ENCODE measurements around the gene SLC35D2.

Gene SLC35D2

GRCh38 chr9:96294159-96294545, 89.4 kb downstream of the SLC35D2 start:
- Histone ChIP-seq H3K4me2 (ENCODE audit: low read depth, low read length, poor library complexity, severe bottlenecking) (no peak overlapping the region), H3K79me2 (ENCODE audit: insufficient read depth, low read length) (no peaks in the 10 kb centered on the region), H3K9me3 (ENCODE audit: insufficient read depth, low read length) (no peaks in the 10 kb centered on the region), H3F3A (ENCODE audit: insufficient read depth) (no peaks in the 10 kb centered on the region), H2AFZ (ENCODE audit: low read depth, low read length, severe bottlenecking) (no peak overlapping the region), H3K36me3 (ENCODE audit: low read length) (no peaks in the 10 kb centered on the region), H3K9ac (ENCODE audit: low read length) (no peak overlapping the region), H3K9me2 (replicated peaks; ENCODE audit: insufficient read depth, low read length) (no peaks in the 10 kb centered on the region), H3K27ac (ENCODE audit: low read depth, low read length) (no peak overlapping the region), H3K4me3 (ENCODE audit: insufficient read depth, low read length, poor library complexity, severe bottlenecking) (no peak overlapping the region), H3K27me3 (ENCODE audit: low read length) (no peaks in the 10 kb centered on the region), H4K20me1 (ENCODE audit: low read depth, low read length) (no peaks in the 10 kb centered on the region)
- TF ChIP-seq CTCF (IDR thresholded peaks at IDR 0.05; ENCODE audit: insufficient read depth, low read length, poor library complexity, severe bottlenecking) = no peak
- TF ChIP-seq EZH2phosphoT487 (conservative IDR thresholded peaks at IDR 0.05; ENCODE audit: low read length) = no peak

GRCh38 chr9:96293498-96294158, 89.9 kb downstream of the SLC35D2 start:
- Histone ChIP-seq H3K27me3 (ENCODE audit: low read length) (no peaks in the 10 kb centered on the region), H3K36me3 (ENCODE audit: low read length) (no peaks in the 10 kb centered on the region), H4K20me1 (ENCODE audit: low read depth, low read length) (no peaks in the 10 kb centered on the region), H3K4me2 (ENCODE audit: low read depth, low read length, poor library complexity, severe bottlenecking) (no peak overlapping the region), H3K9me3 (ENCODE audit: insufficient read depth, low read length) (no peaks in the 10 kb centered on the region), H3K9ac (ENCODE audit: low read length) (no peak overlapping the region), H3K4me3 (ENCODE audit: insufficient read depth, low read length, poor library complexity, severe bottlenecking) (no peak overlapping the region), H3K9me2 (replicated peaks; ENCODE audit: insufficient read depth, low read length) (no peaks in the 10 kb centered on the region), H2AFZ (ENCODE audit: low read depth, low read length, severe bottlenecking) (no peak overlapping the region), H3K79me2 (ENCODE audit: insufficient read depth, low read length) (no peaks in the 10 kb centered on the region), H3K27ac (ENCODE audit: low read depth, low read length) (no peak overlapping the region), H3F3A (ENCODE audit: insufficient read depth) (no peaks in the 10 kb centered on the region)
- TF ChIP-seq EZH2phosphoT487 (conservative IDR thresholded peaks at IDR 0.05; ENCODE audit: low read length) (no peak), CTCF (IDR thresholded peaks at IDR 0.05; ENCODE audit: insufficient read depth, low read length, poor library complexity, severe bottlenecking) (no peak)

- Histone ChIP-seq H3K4me3 (ENCODE audit: insufficient read depth, low read length, poor library complexity, severe bottlenecking) (no peak overlapping the region), H3K9me3 (ENCODE audit: insufficient read depth, low read length) (0 out of 2 replicates have a peak, but pooled peaks cover 2% of the 10 kb centered on the region), H2AFZ (ENCODE audit: low read depth, low read length, severe bottlenecking) (no peak overlapping the region), H3K36me3 (ENCODE audit: low read length) (no peaks in the 10 kb centered on the region), H3K9me2 (replicated peaks; ENCODE audit: insufficient read depth, low read length) (no peaks in the 10 kb centered on the region), H3K4me2 (ENCODE audit: low read depth, low read length, poor library complexity, severe bottlenecking) (no peak overlapping the region), H4K20me1 (ENCODE audit: low read depth, low read length) (no peaks in the 10 kb centered on the region), H3F3A (ENCODE audit: insufficient read depth) (no peaks in the 10 kb centered on the region), H3K27ac (ENCODE audit: low read depth, low read length) (no peak overlapping the region), H3K79me2 (ENCODE audit: insufficient read depth, low read length) (no peaks in the 10 kb centered on the region), H3K9ac (ENCODE audit: low read length) (no peak overlapping the region), H3K27me3 (ENCODE audit: low read length) (no peaks in the 10 kb centered on the region)
- TF ChIP-seq EZH2phosphoT487 (conservative IDR thresholded peaks at IDR 0.05; ENCODE audit: low read length) (no peak), CTCF (IDR thresholded peaks at IDR 0.05; ENCODE audit: insufficient read depth, low read length, poor library complexity, severe bottlenecking) (no peak)
Measured at GRCh38 chr9:96289392-96289791, 94.1 kb downstream of the SLC35D2 start.

Measured in SU-DHL-6 (cell line).